Measurements from ENCODE around the gene ZNF296.
A peak's percentile ranks its signal among the peaks of the same experiment; 100 is the strongest.
"Not testable (repeated sequence)": the region's sequence is repeated elsewhere in the genome, so short reads cannot be mapped to it uniquely, and the experiment has no call there.

The ZNF296 gene

DNA sequence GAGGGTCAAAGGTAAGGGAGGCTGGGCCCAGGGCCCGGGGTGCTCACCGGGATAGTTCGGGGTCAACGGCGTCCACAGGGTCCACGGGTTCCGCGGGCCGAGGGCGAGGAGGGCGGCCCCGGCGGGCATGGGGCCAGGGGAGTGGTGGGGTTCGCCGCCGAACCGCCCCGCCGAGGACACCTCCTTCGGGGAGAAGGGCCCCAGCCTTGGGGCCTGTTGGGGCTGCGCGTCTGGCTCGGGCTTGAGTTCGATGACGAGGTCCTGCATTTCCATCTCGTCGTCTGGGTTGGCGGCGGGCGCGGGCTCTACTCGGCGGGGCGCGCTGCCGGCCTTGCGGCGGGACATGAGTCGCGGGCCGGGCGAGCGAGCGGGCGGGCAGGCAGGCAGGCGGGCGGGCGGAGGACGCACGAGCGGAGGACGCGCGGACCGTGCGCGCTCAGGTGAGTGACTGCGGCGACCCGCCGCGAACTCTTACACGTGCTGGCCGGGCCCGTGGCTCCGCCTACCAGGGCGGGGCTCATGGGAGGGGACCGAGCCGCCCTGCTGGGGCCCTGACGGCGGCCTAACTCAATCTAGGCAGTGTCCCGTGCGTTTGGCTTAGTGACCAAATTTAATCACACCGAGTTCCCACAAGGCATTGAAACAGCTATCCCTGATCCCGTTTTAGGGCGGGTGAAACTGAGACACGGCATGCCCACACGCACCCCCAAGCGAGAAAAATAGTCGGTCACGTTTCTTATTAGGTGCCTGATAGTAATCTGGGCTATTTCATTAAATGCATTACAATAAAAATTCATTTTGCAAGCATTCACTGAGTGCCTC, at the start of gene ZNF296:
TSS of gene ZNF296 (minus strand) at position 450 of the 822 bp plus-strand sequence. CDS start at position 345, 105 bp downstream.
- peak; percentile 19 for DNase-seq

DNA sequence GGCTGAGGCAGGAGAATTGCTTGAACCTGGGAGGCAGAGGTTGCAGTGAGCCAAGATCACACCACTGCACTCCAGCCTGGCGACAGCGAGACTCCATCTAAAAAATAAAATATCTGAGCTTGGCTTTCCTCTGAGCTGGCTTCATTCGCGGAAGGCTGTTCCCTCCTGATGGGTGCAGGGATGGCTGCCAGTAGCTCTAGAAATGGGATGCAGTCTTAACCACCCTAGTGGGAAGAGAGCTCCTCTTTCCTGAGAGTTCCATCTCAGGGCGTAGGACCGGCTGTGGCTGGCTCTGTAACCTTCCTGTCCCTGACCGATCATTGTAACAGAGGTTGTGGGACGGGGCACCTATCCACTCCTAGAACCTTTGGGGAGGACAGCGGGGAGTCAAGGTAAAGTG, 49.1 kb upstream of the ZNF296 start:
- no peak for DNase-seq

DNA sequence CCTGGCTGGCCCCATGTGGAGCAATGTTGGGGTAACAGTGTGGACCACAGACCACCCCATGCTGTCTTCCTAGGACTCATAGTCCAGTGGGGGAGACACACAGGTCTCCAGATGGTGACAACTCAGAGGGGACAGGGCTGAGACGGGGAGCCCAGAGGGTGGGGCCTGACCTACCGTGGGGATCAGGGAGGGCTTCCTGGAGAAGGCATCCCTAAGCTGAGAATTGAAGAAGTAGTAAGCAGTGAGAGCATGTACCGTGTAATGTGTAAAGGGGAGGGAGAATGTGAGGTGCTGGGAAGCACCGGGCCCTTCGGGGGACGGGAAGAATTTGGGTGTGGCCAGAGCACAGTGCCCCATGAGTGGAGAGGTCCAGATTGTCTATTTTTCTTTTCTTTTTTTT, 47.7 kb upstream of the ZNF296 start:
- no peak for DNase-seq

DNA sequence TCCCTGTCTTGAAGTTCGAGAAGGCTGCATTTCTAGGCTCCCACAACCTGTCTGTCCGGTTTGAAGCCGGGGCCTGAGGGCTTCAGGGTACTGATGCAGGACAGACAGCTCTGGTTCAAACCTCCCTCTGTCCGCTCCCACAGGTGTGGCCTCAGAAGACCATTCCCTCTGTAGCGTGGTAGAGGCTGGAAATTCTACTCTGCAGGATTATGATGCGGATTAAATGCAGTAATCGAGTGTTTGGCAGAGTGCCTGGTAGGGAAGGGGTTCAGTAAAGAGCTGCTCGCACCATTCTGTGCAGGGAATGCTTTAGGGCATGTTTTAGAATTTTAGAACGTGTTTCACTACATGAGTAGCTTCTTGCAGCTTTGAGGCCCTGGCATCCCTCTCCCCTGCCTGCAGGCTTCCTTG, 47.2 kb upstream of the ZNF296 start:
- no peak for DNase-seq

GRCh38 chr19:45122832-45123231, 46.6 kb upstream of the ZNF296 start:
- no peak for DNase-seq

DNA sequence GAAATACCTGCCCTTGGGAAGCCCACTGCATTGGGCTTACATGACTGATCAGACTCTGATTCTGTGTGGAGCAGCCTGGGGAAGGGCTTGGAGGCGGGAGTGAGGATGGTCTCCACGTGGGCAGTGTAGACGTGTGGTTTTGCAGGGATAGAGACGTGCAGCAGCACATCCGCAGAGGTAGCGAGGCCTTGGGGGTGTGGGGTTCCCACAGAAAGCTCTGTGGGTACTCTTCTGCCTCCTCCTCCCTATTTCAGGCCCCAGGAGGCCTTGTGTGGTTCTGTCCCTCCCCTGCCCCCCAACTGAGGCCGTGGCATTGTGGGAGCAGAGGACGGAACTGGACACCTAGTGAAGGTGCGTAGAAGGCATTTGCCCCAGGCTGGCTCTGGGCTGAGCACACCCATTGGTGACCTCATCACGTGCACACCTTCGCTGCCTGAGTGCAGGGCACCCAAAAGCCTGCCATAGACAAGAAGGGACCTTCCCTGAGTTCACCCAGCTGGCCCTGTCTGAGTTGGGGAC, 45.6 kb upstream of the ZNF296 start:
- no peak for DNase-seq

- no peak for DNase-seq
These were observed 43.3 kb upstream of the ZNF296 start for GRCh38 chr19:45119582-45119981.

DNA sequence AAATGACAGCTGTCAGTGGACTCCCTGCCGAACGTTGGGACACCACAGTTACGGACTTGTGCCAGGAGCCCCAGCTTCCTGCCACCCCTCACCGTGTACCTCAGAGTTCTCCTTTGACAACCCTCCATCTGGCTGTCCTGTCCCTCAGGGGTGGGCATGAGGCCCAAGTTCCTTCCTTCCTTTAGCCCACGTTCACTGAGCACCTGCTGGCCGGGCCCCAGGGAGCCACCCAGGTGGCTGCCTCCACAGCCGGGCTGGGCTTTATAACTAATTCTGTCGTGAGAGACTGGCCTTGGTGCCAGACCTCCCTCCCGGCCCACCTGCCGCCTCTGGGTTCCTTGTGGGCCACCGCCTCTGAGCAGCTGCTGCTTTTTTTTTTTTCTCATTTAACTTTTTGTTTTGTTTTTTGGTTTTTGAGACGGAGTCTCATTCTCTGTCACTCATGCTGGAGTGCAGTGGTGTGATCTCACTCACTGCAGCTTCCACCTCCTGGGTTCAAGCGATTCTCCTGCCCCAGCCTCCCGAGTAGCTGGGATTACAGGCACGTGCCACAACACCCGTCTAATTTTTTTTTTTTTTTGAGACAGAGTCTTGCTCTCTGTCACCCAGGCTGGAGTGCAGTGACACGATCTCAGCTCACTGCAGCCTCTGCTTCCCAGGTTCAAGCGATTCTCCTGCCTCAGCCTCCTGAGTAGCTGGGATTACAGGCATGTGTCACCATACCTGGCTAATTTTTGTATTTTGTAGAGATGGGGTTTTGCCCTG, 42.5 kb upstream of the ZNF296 start:
- not testable (repeated sequence) for DNase-seq

DNA sequence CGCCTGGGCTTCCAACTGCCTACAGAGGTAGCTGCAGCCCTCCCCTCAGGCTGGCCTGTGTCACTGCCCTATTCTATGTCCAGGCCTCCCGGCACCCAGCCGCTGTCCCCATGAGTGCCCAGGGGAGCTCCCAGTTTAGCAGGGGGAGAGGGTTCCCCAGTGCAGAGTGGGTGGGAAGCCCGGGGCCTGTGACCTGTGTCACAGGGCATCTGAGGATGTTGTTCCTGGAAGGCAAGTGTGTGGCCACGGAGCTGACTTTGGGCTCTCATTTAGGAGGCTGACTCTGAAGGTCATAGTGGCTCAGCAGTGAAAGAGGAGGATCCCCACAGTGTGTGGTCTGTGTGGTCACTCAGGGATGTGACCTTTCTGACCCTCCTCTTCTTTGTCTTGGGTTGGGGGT, 41.8 kb upstream of the ZNF296 start:
- DNase-seq, result no peak

DNA sequence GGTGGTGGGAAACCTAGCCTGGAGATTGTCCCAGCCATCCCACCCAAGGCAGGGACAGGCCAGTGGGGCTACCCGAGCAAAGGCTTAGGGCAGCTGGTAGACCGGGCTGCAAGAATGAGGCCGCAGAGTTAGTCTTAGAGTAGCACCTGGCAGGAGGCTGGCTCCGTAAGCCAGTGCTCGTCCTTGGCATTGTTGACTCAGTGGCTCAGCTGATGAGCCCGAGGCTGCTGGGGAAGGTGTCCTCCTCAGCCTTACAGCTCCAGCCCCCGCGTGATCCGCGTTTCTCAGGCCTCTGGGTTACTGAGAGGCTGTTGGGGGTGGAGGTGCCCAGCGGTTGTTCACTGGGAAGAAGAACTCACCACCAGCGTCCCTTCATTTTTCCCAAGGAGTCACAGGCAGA, 41.4 kb upstream of the ZNF296 start:
- DNase-seq, result no peak

- no peak for DNase-seq
These were observed 40.9 kb upstream of the ZNF296 start for GRCh38 chr19:45117167-45117594.

GRCh38 chr19:45115809-45116615, 39.7 kb upstream of the ZNF296 start:
- DNase-seq, result no peak

- DNase-seq, result no peak
These were observed 37.8 kb upstream of the ZNF296 start for GRCh38 chr19:45114116-45114515.

DNA sequence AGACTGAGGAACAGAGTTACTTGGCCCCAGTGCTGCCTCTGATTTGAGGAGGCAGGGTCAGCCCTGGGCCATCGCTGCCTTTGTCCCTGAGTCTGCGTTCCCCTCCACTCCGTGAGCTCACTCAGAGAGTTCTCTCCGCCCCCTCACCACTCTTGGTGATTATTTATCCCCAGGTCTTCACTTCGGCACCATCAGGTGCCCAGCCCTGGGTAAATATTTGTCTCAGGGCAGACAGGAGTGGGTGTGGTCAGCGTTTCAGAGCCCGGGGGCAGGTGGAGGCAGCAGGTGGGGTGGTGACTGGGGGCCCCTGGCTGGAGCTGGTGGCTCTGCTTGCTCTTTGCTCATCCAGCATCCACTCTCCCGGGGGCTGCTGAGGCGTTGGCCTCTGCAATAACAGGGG, 37.4 kb upstream of the ZNF296 start:
- no peak for DNase-seq

- no peak for DNase-seq
These were observed 36.0 kb upstream of the ZNF296 start for GRCh38 chr19:45112111-45112827.

DNA sequence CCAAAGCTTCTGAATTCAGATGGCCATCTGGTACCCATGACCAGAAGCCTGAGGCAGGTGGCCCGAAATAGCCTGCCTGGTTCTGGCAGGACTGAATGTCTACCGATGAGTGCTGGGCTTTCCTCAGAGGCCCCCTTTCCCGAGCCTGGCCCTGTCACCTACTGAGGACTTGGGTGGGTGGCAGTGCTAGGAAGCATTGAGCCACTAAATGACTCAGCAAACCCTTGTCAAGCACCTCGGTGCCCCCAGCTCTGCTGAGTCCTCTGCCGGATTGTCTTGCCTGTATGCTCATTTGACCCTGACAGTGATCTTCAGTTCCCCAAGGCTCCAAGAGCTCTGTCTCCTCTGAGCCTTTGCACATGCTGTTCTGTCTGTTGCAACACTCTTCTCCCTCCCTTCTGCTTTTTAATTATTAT, 34.6 kb upstream of the ZNF296 start:
- DNase-seq, result no peak

DNA sequence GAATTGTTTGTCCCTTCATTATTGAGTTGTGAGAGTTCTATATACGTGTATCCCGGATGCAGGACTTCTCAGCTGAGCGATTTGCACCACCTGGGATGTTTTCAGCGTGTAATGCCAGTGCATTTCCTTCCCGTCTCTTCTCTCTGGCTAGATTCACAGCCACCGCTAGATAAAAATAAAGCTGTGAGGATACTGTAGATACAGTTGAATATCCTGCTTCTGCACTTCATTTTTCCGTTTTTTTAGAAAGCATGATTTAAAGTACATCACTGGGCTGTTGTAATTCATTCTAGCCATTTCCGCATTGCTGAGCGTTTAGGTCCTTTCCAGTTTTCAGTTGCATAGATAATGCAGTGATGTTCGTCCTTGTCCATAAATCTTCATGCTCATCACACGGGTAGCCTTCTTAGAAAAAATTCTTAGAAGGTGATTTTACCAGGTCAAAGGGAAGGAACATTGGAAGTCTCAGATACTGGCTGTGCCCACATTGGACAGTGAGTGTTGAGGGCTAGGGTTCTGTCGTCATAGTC, 31.4 kb upstream of the ZNF296 start:
- no peak for DNase-seq

- DNase-seq, result not testable (repeated sequence)
These were observed 30.1 kb upstream of the ZNF296 start for GRCh38 chr19:45106363-45106762.

DNA sequence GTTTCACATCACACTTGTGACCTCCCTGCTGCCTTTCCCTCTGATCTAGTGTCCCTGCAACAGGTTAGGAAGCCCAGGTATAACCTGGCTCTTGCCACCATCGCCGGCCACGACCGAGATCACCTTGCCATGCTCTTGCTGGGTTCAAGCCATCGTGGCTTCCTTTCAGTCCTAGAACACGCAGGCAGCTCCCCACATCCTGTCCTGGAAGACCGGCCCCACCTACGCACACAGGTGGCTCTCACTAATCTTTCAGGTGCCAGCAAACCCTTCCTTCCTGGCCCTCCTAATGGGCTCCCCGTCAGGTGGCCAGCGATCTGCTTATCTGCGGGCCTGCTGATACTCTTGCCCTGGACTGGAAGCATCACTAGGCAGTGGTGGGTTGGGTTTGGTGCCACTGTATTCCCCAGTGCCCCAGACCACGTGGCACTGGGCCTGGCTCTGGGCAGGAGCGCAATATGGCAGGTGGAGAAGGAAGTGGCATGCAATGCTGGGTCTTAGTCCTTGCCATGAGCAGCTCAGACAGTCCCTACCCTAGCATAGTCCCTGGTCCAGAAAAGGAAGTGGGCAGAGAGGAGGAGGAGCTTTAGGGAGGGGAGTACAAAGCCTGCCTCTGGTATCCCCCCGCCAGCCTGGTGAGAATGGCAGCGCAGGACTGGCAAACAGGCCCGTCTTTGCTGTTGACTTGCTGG, 28.5 kb upstream of the ZNF296 start:
- DNase-seq, result no peak

DNA sequence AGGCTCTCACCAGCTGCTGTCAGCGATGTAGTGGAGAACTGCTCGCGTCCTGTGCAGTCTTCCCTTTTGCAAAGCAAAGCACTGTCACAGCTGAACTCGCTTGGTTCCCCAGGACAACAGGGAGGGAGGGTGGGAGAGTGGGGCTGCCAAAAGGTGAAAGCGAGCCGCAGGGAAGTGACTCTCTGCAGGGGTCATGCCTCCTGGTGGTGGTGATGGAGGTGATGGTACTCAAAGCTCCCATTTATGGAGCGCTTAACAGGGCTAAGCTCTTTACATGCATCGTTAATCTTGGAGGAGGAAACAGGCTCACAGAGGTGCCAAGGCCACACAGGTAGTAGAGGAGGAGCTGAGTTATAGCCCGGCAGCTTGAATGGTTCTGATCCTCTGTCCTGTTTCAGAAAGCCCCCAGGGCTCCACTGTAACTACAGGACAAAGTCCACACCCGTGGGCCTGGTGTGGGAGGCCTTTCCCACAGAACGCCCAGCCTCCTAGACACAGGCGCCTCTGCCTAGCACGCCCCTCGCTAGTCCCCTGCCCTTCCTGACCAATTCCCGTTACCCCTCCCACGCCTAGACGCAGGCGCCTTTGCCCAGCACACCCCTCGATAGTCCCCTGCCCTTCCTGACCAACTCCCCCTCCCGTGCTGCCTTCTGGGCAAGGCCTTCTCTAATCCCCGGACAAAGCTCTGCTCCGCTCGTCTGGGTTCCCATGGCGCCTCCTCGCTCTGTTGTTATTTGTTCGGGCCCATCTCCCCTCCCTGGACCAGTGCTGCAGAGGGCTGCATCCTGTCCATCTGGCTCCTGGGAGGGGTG, 27.4 kb upstream of the ZNF296 start:
- DNase-seq, result peak; percentile 38

- peak; percentile 38 for DNase-seq
These were observed 26.9 kb upstream of the ZNF296 start for GRCh38 chr19:45103156-45103507.
